HG03575 (cell line): ENCODE data around the gene TK2.

Experiments
- ATAC-seq: cut with Tn5 transposase; IDR thresholded peaks from one replicate; pipeline ENCODE4 v1.9.1; 2021; ENCODE audit not compliant: unreplicated experiment, insufficient number of reproducible peaks, low FRiP score; ENCODE audit errors: extremely low read depth

The TK2 gene

GRCh38 chr16:66458853-66459252, 91.1 kb downstream of the TK2 start:
- no peak for ATAC-seq

- no peak for ATAC-seq
Measured at GRCh38 chr16:66458292-66458691, 91.6 kb downstream of the TK2 start.
